ENCODE measurements around the gene TLR6.

TLR6 gene

GRCh38 chr4:38894322-38894982 is 37.8 kb upstream of the TLR6 start:
- Histone ChIP-seq H3K27ac (ENCODE audit: extremely low read depth, low read depth, low read length) (no peak overlapping the region), H3K36me3 (ENCODE audit: control insufficient read depth in 2 of 2, insufficient read depth in 1 of 2, low read length in 2 of 2) (peaks cover 0 to 39% of the 10 kb centered on the region in 2 experiments; a peak in 1 of 3 replicates), H3K4me1 (ENCODE audit: control insufficient read depth, insufficient read depth, low read length) (no peaks in the 10 kb centered on the region), H3K4me3 (ENCODE audit: low read depth, low read length) (no peak overlapping the region), H3K9me3 (ENCODE audit: control insufficient read depth, insufficient read depth, low read depth, low read length) (no peaks in the 10 kb centered on the region)
- TF ChIP-seq ZNF530 (tag by site-specific recombination; IDR thresholded peaks at IDR 0.05; ENCODE audit: low read depth), result no peak
- no peak for TF ChIP-seq HOXA7 (CRISPR knock-in tag; IDR thresholded peaks at IDR 0.05; ENCODE audit: borderline replicate concordance)
- no peak for TF ChIP-seq ZNF596 (tag by site-specific recombination; IDR thresholded peaks at IDR 0.05)
- TF ChIP-seq ZNF366 (tag by site-specific recombination; conservative IDR thresholded peaks at IDR 0.05), result no peak
- no peak for TF ChIP-seq ZBTB10 (tag by site-specific recombination; IDR thresholded peaks at IDR 0.05)
- TF ChIP-seq KLF1 (tag by site-specific recombination; IDR thresholded peaks at IDR 0.05), result no peak
- no peak for TF ChIP-seq ZBTB8A (tag by site-specific recombination; IDR thresholded peaks at IDR 0.05)
- TF ChIP-seq, protein P1, sequence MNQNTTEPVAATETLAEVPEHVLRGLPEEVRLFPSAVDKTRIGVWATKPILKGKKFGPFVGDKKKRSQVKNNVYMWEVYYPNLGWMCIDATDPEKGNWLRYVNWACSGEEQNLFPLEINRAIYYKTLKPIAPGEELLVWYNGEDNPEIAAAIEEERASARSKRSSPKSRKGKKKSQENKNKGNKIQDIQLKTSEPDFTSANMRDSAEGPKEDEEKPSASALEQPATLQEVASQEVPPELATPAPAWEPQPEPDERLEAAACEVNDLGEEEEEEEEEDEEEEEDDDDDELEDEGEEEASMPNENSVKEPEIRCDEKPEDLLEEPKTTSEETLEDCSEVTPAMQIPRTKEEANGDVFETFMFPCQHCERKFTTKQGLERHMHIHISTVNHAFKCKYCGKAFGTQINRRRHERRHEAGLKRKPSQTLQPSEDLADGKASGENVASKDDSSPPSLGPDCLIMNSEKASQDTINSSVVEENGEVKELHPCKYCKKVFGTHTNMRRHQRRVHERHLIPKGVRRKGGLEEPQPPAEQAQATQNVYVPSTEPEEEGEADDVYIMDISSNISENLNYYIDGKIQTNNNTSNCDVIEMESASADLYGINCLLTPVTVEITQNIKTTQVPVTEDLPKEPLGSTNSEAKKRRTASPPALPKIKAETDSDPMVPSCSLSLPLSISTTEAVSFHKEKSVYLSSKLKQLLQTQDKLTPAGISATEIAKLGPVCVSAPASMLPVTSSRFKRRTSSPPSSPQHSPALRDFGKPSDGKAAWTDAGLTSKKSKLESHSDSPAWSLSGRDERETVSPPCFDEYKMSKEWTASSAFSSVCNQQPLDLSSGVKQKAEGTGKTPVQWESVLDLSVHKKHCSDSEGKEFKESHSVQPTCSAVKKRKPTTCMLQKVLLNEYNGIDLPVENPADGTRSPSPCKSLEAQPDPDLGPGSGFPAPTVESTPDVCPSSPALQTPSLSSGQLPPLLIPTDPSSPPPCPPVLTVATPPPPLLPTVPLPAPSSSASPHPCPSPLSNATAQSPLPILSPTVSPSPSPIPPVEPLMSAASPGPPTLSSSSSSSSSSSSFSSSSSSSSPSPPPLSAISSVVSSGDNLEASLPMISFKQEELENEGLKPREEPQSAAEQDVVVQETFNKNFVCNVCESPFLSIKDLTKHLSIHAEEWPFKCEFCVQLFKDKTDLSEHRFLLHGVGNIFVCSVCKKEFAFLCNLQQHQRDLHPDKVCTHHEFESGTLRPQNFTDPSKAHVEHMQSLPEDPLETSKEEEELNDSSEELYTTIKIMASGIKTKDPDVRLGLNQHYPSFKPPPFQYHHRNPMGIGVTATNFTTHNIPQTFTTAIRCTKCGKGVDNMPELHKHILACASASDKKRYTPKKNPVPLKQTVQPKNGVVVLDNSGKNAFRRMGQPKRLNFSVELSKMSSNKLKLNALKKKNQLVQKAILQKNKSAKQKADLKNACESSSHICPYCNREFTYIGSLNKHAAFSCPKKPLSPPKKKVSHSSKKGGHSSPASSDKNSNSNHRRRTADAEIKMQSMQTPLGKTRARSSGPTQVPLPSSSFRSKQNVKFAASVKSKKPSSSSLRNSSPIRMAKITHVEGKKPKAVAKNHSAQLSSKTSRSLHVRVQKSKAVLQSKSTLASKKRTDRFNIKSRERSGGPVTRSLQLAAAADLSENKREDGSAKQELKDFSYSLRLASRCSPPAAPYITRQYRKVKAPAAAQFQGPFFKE (tag by site-specific recombination; IDR thresholded peaks at IDR 0.05; ENCODE audit: borderline replicate concordance), result no peak
- no peak for TF ChIP-seq ZNF621 (tag by site-specific recombination; IDR thresholded peaks at IDR 0.05)
- TF ChIP-seq PRDM1 (tag by site-specific recombination; IDR thresholded peaks at IDR 0.05), result no peak
- no peak for TF ChIP-seq ZNF23 (tag by site-specific recombination; IDR thresholded peaks at IDR 0.05; ENCODE audit: borderline replicate concordance)
- TF ChIP-seq ZSCAN18 (tag by site-specific recombination; IDR thresholded peaks at IDR 0.05), result no peak
- TF ChIP-seq KLF10 (tag by site-specific recombination; IDR thresholded peaks at IDR 0.05), result no peak
- no peak for TF ChIP-seq ZSCAN23 (tag by site-specific recombination; IDR thresholded peaks at IDR 0.05)
- no peak for TF ChIP-seq KLF8 (tag by site-specific recombination; IDR thresholded peaks at IDR 0.05)
- CTCF ChIA-PET, result interaction anchor here (0.6 kb wide), 1 partner anchor 14 kb away, joined by 3 read pairs; no protein-coding TSS in a partner anchor
- POLR2A ChIA-PET, result no interaction called here
